ENCODE measurements around the gene LIN9.
"Not testable (repeated sequence)": the region's sequence is repeated elsewhere in the genome, so short reads cannot be mapped to it uniquely, and the experiment has no call there.

LIN9 gene

GRCh38 chr1:226268421-226269124 is 40.4 kb downstream of the LIN9 start:
- no peak for DNase-seq

GRCh38 chr1:226261818-226262217 is 47.1 kb downstream of the LIN9 start:
- DNase-seq: no peak

GRCh38 chr1:226255380-226255779 is 53.6 kb downstream of the LIN9 start:
- DNase-seq: no peak

GRCh38 chr1:226253933-226254332 is 55.0 kb downstream of the LIN9 start:
- no peak for DNase-seq

GRCh38 chr1:226252841-226253240 is 56.1 kb downstream of the LIN9 start:
- not testable (repeated sequence) for DNase-seq

- DNase-seq: no peak
Measured at GRCh38 chr1:226250511-226250910, 58.5 kb downstream of the LIN9 start.

- DNase-seq: no peak
Measured at GRCh38 chr1:226248796-226249195, 60.2 kb downstream of the LIN9 start.

GRCh38 chr1:226248091-226248490 is 60.9 kb downstream of the LIN9 start:
- DNase-seq: no peak

GRCh38 chr1:226239421-226239820 is 69.5 kb downstream of the LIN9 start:
- no peak for DNase-seq

GRCh38 chr1:226236826-226237225 is 72.1 kb downstream of the LIN9 start:
- DNase-seq: no peak

GRCh38 chr1:226233806-226234205 is 75.2 kb downstream of the LIN9 start:
- DNase-seq: no peak

- no peak for DNase-seq
Measured at GRCh38 chr1:226233293-226233692, 75.7 kb downstream of the LIN9 start.

GRCh38 chr1:226226601-226227000 is 82.4 kb downstream of the LIN9 start:
- no peak for DNase-seq

GRCh38 chr1:226223786-226224244 is 85.1 kb downstream of the LIN9 start:
- no peak for DNase-seq

GRCh38 chr1:226223157-226223785 is 85.7 kb downstream of the LIN9 start, which contains the start of gene MIXL1:
TSS of gene MIXL1 (plus strand) at chr1:226223664. CDS start at chr1:226223682, 18 bp downstream.
- no peak for DNase-seq

- DNase-seq: no peak
Measured at GRCh38 chr1:226222686-226223085, 86.3 kb downstream of the LIN9 start.

GRCh38 chr1:226220473-226221189 is 88.3 kb downstream of the LIN9 start:
- no peak for DNase-seq

GRCh38 chr1:226217273-226217672 is 91.7 kb downstream of the LIN9 start:
- no peak for DNase-seq

GRCh38 chr1:226216056-226216455 is 92.9 kb downstream of the LIN9 start:
- no peak for DNase-seq

- DNase-seq: no peak
Measured at GRCh38 chr1:226215239-226215638, 93.7 kb downstream of the LIN9 start.

- DNase-seq: no peak
Measured at GRCh38 chr1:226212545-226212944, 96.4 kb downstream of the LIN9 start.

- no peak for DNase-seq
Measured at GRCh38 chr1:226211181-226211821, 97.7 kb downstream of the LIN9 start.

GRCh38 chr1:226210571-226211176 is 98.3 kb downstream of the LIN9 start:
- DNase-seq: no peak

All from activated CD4-positive, alpha-beta T cell treated with anti-CD3 and anti-CD28 coated beads for 1 hour (primary cell).